Loucy (cell line): Measurements from ENCODE around the gene LY6G6D.

Experiments
- H2AFZ ChIP-seq: fragments of 200-600 bp; sonication (generic); 2 replicates; pipeline ENCODE4 v1.6.0; 2016; ENCODE audit warnings: antibody characterized with exemption, mild to moderate bottlenecking, low read length, moderate library complexity
- H3F3A ChIP-seq: fragments of 200-600 bp; 2 replicates; pipeline ENCODE4 v1.6.0; 2016; ENCODE audit warnings: antibody characterized with exemption, low read depth, mild to moderate bottlenecking
- H3K27me3 ChIP-seq: fragments of 200-600 bp; sonication (generic); 2 replicates; pipeline ENCODE4 v1.6.1; 2014; ENCODE audit warnings: low read length, mild to moderate bottlenecking; ENCODE audit not compliant: insufficient read depth, poor library complexity, severe bottlenecking
- H3K36me3 ChIP-seq: fragments of 200-600 bp; sonication (generic); 2 replicates; pipeline ENCODE4 v1.6.1; 2016; ENCODE audit warnings: low read length; ENCODE audit not compliant: insufficient read depth
- H3K4me1 ChIP-seq: fragments of 200-600 bp; sonication (generic); 2 replicates; pipeline ENCODE4 v1.5.1; 2014; ENCODE audit warnings: low read length, mild to moderate bottlenecking; ENCODE audit not compliant: insufficient read depth, poor library complexity, severe bottlenecking
- H3K4me2 ChIP-seq: fragments of 200-600 bp; sonication (generic); 2 replicates; pipeline ENCODE4 v1.6.0; 2014; ENCODE audit warnings: antibody characterized with exemption, low read length, low read depth, mild to moderate bottlenecking; ENCODE audit not compliant: poor library complexity, severe bottlenecking
- H3K4me3 ChIP-seq: fragments of 200-600 bp; sonication (generic); 2 replicates; pipeline ENCODE4 v1.5.1; 2014; ENCODE audit warnings: low read length, mild to moderate bottlenecking, mixed read lengths; ENCODE audit not compliant: poor library complexity, severe bottlenecking
- H3K79me2 ChIP-seq: fragments of 200-600 bp; sonication (generic); 2 replicates; pipeline ENCODE4 v1.6.1; 2014; ENCODE audit warnings: low read length; ENCODE audit not compliant: insufficient read depth
- H3K9ac ChIP-seq: fragments of 200-600 bp; sonication (generic); 2 replicates; pipeline ENCODE4 v1.6.0; 2014; ENCODE audit warnings: mild to moderate bottlenecking, low read depth, low read length, moderate library complexity; ENCODE audit not compliant: poor library complexity, severe bottlenecking
- H3K9me2 ChIP-seq: fragments of 200-600 bp; sonication (generic); replicated peaks from 2 replicates; pipeline ENCODE4 v1.6.1; 2016; ENCODE audit warnings: low read depth, low read length, mixed read lengths
- H3K9me3 ChIP-seq: fragments of 200-600 bp; sonication (generic); 2 replicates; pipeline ENCODE4 v1.6.1; 2014; ENCODE audit warnings: mild to moderate bottlenecking, antibody characterized with exemption, low read length, low read depth; ENCODE audit not compliant: insufficient read depth
- H4K20me1 ChIP-seq: fragments of 200-600 bp; sonication (generic); 2 replicates; pipeline ENCODE4 v1.6.0; 2014; ENCODE audit warnings: antibody characterized with exemption, low read length, mild to moderate bottlenecking; ENCODE audit not compliant: insufficient read depth, poor library complexity, severe bottlenecking
- CTCF ChIP-seq: fragments of 200-600 bp; sonication (generic); conservative IDR thresholded peaks from 2 replicates; pipeline ENCODE4 v1.5.1; 2014; ENCODE audit warnings: mild to moderate bottlenecking, antibody characterized with exemption, low read length
- EZH2phosphoT487 ChIP-seq: fragments of 200-600 bp; IDR thresholded peaks from 2 replicates; pipeline ENCODE4 v1.6.1; 2018; ENCODE audit warnings: antibody characterized with exemption, mild to moderate bottlenecking, moderate library complexity, borderline replicate concordance

The LY6G6D gene

GRCh38 chr6:31700740-31701401 lies 14.3 kb upstream of the LY6G6D start:
- H3K79me2 ChIP-seq, result peaks cover 46% of the 10 kb centered on the region
- peaks cover 5% of the 10 kb centered on the region; the same call in 1 of the 2 replicates for H3K36me3 ChIP-seq
- no peaks in the 10 kb centered on the region for H3F3A ChIP-seq
- peak overlapping the region; percentile 88 for H3K4me3 ChIP-seq
- H3K9me3 ChIP-seq, result no peaks in the 10 kb centered on the region
- peaks cover 15% of the 10 kb centered on the region for H4K20me1 ChIP-seq
- H3K9ac ChIP-seq, result peak overlapping the region; percentile 88
- H2AFZ ChIP-seq, result no peak overlapping the region
- no peaks in the 10 kb centered on the region for H3K27me3 ChIP-seq
- peaks cover 24% of the 10 kb centered on the region for H3K4me1 ChIP-seq
- TF ChIP-seq CTCF, result no peak
- no peak for TF ChIP-seq EZH2phosphoT487
- H3K9me2 ChIP-seq, result no peaks in the 10 kb centered on the region
- H3K4me2 ChIP-seq, result peak overlapping the region; percentile 88

GRCh38 chr6:31701666-31702404 lies 13.3 kb upstream of the LY6G6D start:
- H3K9me2 ChIP-seq, result no peaks in the 10 kb centered on the region
- H3K4me2 ChIP-seq, result peak overlapping the region; percentile 88
- no peaks in the 10 kb centered on the region for H3F3A ChIP-seq
- H3K4me3 ChIP-seq, result peak overlapping the region; percentile 88
- H3K9ac ChIP-seq, result peak overlapping the region; percentile 88
- peaks cover 15% of the 10 kb centered on the region for H4K20me1 ChIP-seq
- peaks cover 1% of the 10 kb centered on the region; the same call in 1 of the 2 replicates for H3K36me3 ChIP-seq
- H2AFZ ChIP-seq, result no peak overlapping the region
- H3K9me3 ChIP-seq, result no peaks in the 10 kb centered on the region
- no peaks in the 10 kb centered on the region for H3K27me3 ChIP-seq
- TF ChIP-seq EZH2phosphoT487 (no peak), CTCF (no peak)
- peaks cover 46% of the 10 kb centered on the region for H3K79me2 ChIP-seq
- peaks cover 24% of the 10 kb centered on the region for H3K4me1 ChIP-seq

DNA sequence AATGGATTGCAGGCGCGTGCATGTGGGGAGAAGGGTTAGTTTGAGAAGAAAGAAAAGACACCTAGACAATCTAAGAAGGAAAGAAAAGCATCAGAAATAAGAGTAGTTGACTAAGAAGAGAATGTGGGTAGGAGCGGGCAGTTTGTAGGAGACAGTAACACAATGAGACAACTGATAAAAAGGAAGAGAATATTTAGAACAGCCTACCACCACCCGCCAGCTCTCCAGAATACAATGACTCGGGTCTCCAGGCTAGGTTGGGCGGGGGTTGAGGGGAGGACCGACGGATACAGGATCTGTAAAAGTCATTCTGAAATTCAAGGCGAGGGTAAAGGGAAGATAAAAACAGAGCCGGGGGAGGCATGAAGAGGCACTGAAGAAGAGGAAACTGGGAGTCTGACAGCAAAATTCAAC lies 12.7 kb upstream of the LY6G6D start:
- TF ChIP-seq EZH2phosphoT487 (no peak), CTCF (no peak)
- H3K9ac ChIP-seq, result peak overlapping the region; percentile 88
- no peaks in the 10 kb centered on the region for H3K9me3 ChIP-seq
- H3K36me3 ChIP-seq, result no peaks in the 10 kb centered on the region
- H3K9me2 ChIP-seq, result no peaks in the 10 kb centered on the region
- H3K4me3 ChIP-seq, result peak overlapping the region; percentile 88
- H4K20me1 ChIP-seq, result peaks cover 15% of the 10 kb centered on the region
- peak overlapping the region; percentile 88 for H3K4me2 ChIP-seq
- H3K79me2 ChIP-seq, result peaks cover 46% of the 10 kb centered on the region
- peak overlapping the region; percentile 77 for H2AFZ ChIP-seq
- H3K4me1 ChIP-seq, result peaks cover 24% of the 10 kb centered on the region
- H3K27me3 ChIP-seq, result no peaks in the 10 kb centered on the region
- H3F3A ChIP-seq, result no peaks in the 10 kb centered on the region
